AML-193 (cell line): ENCODE data around the gene THBS4.
A peak's percentile ranks its signal among the peaks of the same experiment; 100 is the strongest.

Experiments used
- DNase-seq, 2 experiments: peaks; one replicate each; lab custom pipeline; 2025; lab: John Stamatoyannopoulos, UW

THBS4 gene

GRCh38 chr5:80116465-80116864, 81.3 kb downstream of the THBS4 start:
- DNase-seq: no peak

- DNase-seq: no peak
These were observed 82.3 kb downstream of the THBS4 start for GRCh38 chr5:80117446-80117845.

GRCh38 chr5:80119372-80119771, 84.2 kb downstream of the THBS4 start:
- no peak for DNase-seq

GRCh38 chr5:80122579-80122978, 87.4 kb downstream of the THBS4 start:
- peak; percentile 13 to 21 for DNase-seq

- DNase-seq: no peak
These were observed 89.2 kb downstream of the THBS4 start for GRCh38 chr5:80124121-80124918.

- no peak for DNase-seq
These were observed 90.1 kb downstream of the THBS4 start for GRCh38 chr5:80125022-80125961.

- DNase-seq: no peak
These were observed 90.9 kb downstream of the THBS4 start for GRCh38 chr5:80125962-80126480.

GRCh38 chr5:80127116-80127552, 92.0 kb downstream of the THBS4 start:
- DNase-seq: peak; percentile 75 to 76

GRCh38 chr5:80128141-80128540, 93.0 kb downstream of the THBS4 start:
- DNase-seq: no peak

- no peak for DNase-seq
These were observed 94.0 kb downstream of the THBS4 start for GRCh38 chr5:80129146-80129545.
